ENCODE data around the gene MAN1C1.

DNA sequence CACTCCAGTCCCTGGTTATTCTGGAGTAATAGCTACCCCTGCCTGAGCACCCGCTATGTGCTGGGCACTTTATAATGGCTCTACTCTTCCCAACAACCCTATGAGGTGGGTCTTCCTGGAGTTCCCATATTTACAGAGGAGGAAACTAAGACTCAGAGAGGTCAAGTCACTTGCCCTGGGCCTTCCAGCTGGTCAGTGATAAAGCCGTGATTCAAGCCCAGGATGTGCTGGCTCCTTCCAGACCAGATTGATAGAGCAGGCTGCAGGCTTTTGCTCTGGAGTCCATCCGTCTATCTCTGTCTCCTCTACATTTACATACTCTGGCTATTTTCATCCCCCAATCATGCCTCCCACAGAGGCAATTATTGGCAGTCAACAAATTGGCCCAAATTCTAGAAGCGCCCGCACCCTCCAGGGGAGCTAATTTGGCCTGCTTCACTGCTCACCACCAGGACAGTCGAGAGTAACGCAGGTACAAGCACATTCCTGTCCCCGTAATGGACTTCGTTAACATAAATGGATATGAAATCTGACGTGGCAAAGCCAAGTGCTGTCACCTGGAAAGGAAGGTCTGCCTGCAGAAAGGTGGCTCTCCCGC lies 143.6 kb downstream of the MAN1C1 start:
- TF ChIP-seq, protein P1, sequence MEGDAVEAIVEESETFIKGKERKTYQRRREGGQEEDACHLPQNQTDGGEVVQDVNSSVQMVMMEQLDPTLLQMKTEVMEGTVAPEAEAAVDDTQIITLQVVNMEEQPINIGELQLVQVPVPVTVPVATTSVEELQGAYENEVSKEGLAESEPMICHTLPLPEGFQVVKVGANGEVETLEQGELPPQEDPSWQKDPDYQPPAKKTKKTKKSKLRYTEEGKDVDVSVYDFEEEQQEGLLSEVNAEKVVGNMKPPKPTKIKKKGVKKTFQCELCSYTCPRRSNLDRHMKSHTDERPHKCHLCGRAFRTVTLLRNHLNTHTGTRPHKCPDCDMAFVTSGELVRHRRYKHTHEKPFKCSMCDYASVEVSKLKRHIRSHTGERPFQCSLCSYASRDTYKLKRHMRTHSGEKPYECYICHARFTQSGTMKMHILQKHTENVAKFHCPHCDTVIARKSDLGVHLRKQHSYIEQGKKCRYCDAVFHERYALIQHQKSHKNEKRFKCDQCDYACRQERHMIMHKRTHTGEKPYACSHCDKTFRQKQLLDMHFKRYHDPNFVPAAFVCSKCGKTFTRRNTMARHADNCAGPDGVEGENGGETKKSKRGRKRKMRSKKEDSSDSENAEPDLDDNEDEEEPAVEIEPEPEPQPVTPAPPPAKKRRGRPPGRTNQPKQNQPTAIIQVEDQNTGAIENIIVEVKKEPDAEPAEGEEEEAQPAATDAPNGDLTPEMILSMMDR (conservative IDR thresholded peaks at IDR 0.05) = no peak
- no peak for TF ChIP-seq ZFX (IDR thresholded peaks at IDR 0.05)

Data from C4-2B (cell line).